HepG2 (cell line): ENCODE data around the gene RRAS.

Experiments
- CTCF ChIP-seq: sonication (generic); formaldehyde crosslinking; IDR thresholded peaks from 2 replicates; pipeline ENCODE4 v1.5.0; 2020; ENCODE audit warnings: mild to moderate bottlenecking, missing genetic modification reagents, moderate library complexity
- E2F5 ChIP-seq: sonication (generic); formaldehyde crosslinking; conservative IDR thresholded peaks from 2 replicates; pipeline ENCODE4 v1.4.0; 2020; ENCODE audit warnings: missing genetic modification reagents
- FOSL1 ChIP-seq: sonication (generic); formaldehyde crosslinking; IDR thresholded peaks from 2 replicates; pipeline ENCODE4 v1.9.0; 2021; ENCODE audit warnings: missing genetic modification reagents, borderline replicate concordance
- FOXM1 ChIP-seq: sonication (generic); formaldehyde crosslinking; IDR thresholded peaks from 2 replicates; pipeline ENCODE4 v1.5.0; 2020; ENCODE audit warnings: missing genetic modification reagents
- HDAC6 ChIP-seq: fragments of 200-600 bp; sonication (generic); IDR thresholded peaks from 2 replicates; pipeline ENCODE4 v1.7.0; 2017; ENCODE audit warnings: mild to moderate bottlenecking, antibody characterized with exemption, low read length, low read depth

GRCh38 chr19:49667473-49667872 lies 27.5 kb upstream of the RRAS start:
- TF ChIP-seq HDAC6, result no peak
- TF ChIP-seq E2F5 (CRISPR knock-in tag), result no peak
- TF ChIP-seq CTCF, result no peak
- TF ChIP-seq FOXM1 (CRISPR knock-in tag), result no peak
- TF ChIP-seq FOSL1 (CRISPR knock-in tag), result no peak
